ENCODE measurements around the gene PCNX2.
A peak's percentile ranks its signal among the peaks of the same experiment; 100 is the strongest.

The PCNX2 gene

DNA sequence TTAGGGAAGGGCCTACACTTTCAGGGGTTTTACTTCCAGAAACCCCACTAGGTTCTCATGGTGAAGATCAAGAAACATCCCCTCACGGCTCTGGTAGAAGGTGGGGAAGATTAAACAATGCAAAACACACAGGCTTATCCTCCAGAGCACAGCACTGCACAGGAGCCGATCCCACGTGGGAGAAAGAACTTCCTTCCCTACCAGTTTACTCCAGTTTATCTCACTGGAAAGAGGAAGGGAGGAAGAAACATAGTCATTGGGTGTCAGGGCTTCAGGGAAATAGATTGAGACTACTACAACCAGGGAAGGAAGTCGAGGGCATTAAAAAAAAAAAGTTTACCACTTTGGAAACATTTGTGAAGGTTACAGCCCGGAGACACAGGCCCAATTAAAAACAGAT, 180.7 kb downstream of the PCNX2 start:
- TF ChIP-seq FOXM1 (IDR thresholded peaks at IDR 0.05; ENCODE audit: borderline replicate concordance, low read depth), result no peak
- TF ChIP-seq, protein P1, sequence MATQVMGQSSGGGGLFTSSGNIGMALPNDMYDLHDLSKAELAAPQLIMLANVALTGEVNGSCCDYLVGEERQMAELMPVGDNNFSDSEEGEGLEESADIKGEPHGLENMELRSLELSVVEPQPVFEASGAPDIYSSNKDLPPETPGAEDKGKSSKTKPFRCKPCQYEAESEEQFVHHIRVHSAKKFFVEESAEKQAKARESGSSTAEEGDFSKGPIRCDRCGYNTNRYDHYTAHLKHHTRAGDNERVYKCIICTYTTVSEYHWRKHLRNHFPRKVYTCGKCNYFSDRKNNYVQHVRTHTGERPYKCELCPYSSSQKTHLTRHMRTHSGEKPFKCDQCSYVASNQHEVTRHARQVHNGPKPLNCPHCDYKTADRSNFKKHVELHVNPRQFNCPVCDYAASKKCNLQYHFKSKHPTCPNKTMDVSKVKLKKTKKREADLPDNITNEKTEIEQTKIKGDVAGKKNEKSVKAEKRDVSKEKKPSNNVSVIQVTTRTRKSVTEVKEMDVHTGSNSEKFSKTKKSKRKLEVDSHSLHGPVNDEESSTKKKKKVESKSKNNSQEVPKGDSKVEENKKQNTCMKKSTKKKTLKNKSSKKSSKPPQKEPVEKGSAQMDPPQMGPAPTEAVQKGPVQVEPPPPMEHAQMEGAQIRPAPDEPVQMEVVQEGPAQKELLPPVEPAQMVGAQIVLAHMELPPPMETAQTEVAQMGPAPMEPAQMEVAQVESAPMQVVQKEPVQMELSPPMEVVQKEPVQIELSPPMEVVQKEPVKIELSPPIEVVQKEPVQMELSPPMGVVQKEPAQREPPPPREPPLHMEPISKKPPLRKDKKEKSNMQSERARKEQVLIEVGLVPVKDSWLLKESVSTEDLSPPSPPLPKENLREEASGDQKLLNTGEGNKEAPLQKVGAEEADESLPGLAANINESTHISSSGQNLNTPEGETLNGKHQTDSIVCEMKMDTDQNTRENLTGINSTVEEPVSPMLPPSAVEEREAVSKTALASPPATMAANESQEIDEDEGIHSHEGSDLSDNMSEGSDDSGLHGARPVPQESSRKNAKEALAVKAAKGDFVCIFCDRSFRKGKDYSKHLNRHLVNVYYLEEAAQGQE (IDR thresholded peaks at IDR 0.05; ENCODE audit: low read depth), result no peak

DNA sequence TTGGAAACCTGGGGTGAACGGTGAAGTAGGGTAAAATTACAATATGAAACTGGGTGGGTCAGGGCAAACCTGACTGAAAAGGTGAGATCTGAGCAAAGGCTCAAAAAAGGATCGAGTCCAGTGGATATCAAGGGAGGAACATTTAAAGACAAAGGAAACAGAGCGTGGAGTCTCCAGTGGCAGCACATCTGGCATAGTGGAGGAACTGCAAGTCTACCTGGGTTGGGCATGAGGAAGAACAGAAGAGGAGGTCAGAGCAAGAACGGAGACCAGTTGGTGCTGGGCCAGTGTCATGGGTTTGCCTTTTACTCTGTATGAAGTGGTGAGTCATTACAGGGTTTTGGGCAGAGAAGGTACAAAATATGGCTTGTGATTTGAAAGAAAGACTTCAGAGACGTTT, 181.4 kb downstream of the PCNX2 start:
- TF ChIP-seq TCF12 (IDR thresholded peaks at IDR 0.05; ENCODE audit: low read depth), result no peak
- TF ChIP-seq RAD21 (IDR thresholded peaks at IDR 0.05; ENCODE audit: low read depth), result no peak
- TF ChIP-seq CREB1 (IDR thresholded peaks at IDR 0.05; ENCODE audit: low read depth), result no peak
- no peak for TF ChIP-seq ZBTB7A (IDR thresholded peaks at IDR 0.05; ENCODE audit: low read depth)
- no peak for TF ChIP-seq EGR1 (IDR thresholded peaks at IDR 0.05)
- no peak for TF ChIP-seq EP300 (IDR thresholded peaks at IDR 0.05; ENCODE audit: borderline replicate concordance)
- no peak for TF ChIP-seq FOXM1 (IDR thresholded peaks at IDR 0.05; ENCODE audit: borderline replicate concordance, low read depth)
- TF ChIP-seq CEBPB (IDR thresholded peaks at IDR 0.05), result no peak
- no peak for TF ChIP-seq YY1 (IDR thresholded peaks at IDR 0.05; ENCODE audit: low read depth)
- TF ChIP-seq, protein P2, sequence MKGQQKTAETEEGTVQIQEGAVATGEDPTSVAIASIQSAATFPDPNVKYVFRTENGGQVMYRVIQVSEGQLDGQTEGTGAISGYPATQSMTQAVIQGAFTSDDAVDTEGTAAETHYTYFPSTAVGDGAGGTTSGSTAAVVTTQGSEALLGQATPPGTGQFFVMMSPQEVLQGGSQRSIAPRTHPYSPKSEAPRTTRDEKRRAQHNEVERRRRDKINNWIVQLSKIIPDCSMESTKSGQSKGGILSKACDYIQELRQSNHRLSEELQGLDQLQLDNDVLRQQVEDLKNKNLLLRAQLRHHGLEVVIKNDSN (IDR thresholded peaks at IDR 0.05), result no peak
- no peak for TF ChIP-seq TEAD4 (IDR thresholded peaks at IDR 0.05)
- no peak for TF ChIP-seq NFIC (IDR thresholded peaks at IDR 0.05)
- no peak for TF ChIP-seq TAF1 (IDR thresholded peaks at IDR 0.05; ENCODE audit: low read depth)
- TF ChIP-seq, protein P1 (IDR thresholded peaks at IDR 0.05; ENCODE audit: low read depth), result no peak
- TF ChIP-seq, protein P3, sequence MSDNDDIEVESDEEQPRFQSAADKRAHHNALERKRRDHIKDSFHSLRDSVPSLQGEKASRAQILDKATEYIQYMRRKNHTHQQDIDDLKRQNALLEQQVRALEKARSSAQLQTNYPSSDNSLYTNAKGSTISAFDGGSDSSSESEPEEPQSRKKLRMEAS (IDR thresholded peaks at IDR 0.05), result no peak

DNA sequence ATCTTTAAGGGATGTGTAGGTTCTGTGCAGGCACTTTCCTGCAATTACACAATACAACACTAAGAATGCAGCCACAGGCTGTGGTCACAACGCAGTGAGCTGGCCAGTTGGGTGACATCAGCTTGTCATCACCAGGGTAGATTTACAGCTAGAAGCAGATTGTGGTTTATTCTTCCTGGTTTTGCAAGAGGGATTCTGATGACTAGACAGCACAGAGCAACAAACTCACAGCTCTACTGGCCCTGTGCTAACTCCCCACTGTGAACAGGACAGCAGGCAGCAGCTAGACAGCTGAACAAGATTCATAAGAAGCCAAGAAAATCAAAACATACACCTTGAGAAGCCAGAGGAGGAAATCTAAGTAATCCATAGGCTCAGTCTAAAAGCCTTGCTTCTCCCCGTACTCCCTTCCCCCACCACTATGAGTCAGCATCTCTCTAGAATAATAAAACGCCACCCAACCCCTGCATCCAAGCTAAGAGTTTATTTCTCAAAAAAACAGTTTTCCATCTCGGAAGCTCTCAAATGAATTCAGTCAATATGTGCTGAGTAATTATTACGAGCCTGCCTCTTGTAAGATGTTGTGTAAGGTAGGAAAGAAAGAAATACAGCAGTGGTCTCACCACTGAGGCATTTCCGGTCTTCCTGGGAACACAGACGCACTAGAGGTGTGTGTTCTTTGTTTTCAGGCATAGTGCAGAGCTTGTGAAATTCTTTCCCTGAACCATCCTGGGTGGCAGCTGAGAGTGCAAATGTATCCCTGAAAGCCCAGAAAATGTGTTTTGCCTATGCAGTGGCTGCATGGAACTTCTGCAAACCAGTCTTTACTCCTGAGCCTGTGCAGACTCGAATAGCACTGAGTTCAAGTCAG, 182.3 kb downstream of the PCNX2 start:
- peak; percentile 77 for TF ChIP-seq TCF12 (IDR thresholded peaks at IDR 0.05; ENCODE audit: low read depth)
- TF ChIP-seq, protein P3 (IDR thresholded peaks at IDR 0.05), result no peak; the same call in 1 of the 2 replicates
- TF ChIP-seq ZBTB7A (IDR thresholded peaks at IDR 0.05; ENCODE audit: low read depth), result no peak
- TF ChIP-seq, protein P2 (IDR thresholded peaks at IDR 0.05), result no peak
- no peak for TF ChIP-seq EGR1 (IDR thresholded peaks at IDR 0.05)
- TF ChIP-seq FOXM1 (IDR thresholded peaks at IDR 0.05; ENCODE audit: borderline replicate concordance, low read depth), result 0 out of 2 replicates have a peak, but pooled peaks have one; percentile 20
- TF ChIP-seq CEBPB (IDR thresholded peaks at IDR 0.05), result peak; percentile 89
- no peak for TF ChIP-seq YY1 (IDR thresholded peaks at IDR 0.05; ENCODE audit: low read depth)
- TF ChIP-seq EP300 (IDR thresholded peaks at IDR 0.05; ENCODE audit: borderline replicate concordance), result peak; percentile 80
- TF ChIP-seq NFIC (IDR thresholded peaks at IDR 0.05), result peak; percentile 60; the same call in 1 of the 2 replicates
- TF ChIP-seq TEAD4 (IDR thresholded peaks at IDR 0.05), result peak; percentile 82

DNA sequence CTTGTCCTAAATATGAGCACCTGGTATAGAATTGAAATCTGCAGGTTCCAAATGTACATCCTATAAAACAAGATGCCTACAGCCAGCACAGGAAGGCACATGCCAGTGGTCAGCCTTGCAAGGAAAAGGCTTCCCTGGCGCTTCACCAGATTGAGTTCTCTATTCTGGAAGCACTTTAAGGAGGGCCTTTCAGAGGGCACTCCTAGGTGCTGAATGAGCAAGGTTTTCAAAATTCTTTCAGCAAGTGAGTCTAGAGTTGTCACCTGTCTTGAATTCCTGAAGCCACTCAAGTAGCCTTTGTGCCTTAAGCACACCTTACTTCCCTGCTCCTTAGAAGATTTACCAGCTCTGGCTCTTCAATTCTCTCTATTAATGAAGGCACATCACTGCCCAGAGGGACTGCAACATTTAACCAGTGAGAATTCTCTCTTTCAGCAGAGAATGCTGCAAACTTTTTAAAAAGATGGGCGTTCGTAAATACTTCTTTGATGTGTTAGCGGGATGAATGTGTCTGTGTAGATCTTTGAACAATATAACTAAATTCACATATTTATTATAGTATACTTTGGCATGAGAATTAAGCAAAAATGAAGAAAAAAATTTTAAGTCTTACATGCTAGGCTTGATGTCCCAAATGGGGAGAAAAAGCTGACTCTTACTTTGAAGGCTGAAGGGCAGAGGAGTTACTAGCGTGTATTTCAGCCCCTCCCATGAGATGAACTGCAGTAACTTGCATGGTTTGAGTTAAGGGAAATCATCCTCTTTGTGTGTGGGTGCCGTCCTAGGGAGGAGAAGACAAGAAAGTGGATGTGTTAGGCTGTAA, 183.1 kb downstream of the PCNX2 start:
- TF ChIP-seq, protein P3 (IDR thresholded peaks at IDR 0.05), result no peak
- no peak for TF ChIP-seq EP300 (IDR thresholded peaks at IDR 0.05; ENCODE audit: borderline replicate concordance)
- no peak for TF ChIP-seq TEAD4 (IDR thresholded peaks at IDR 0.05)
- no peak for TF ChIP-seq CREB1 (IDR thresholded peaks at IDR 0.05; ENCODE audit: low read depth)
- TF ChIP-seq, protein P1 (IDR thresholded peaks at IDR 0.05; ENCODE audit: low read depth), result no peak
- TF ChIP-seq NFIC (IDR thresholded peaks at IDR 0.05), result no peak
- TF ChIP-seq, protein P2 (IDR thresholded peaks at IDR 0.05), result no peak
